HG03196 (cell line): Measurements from ENCODE around the gene CT45A1.
"Not testable (repeated sequence)": the region's sequence is repeated elsewhere in the genome, so short reads cannot be mapped to it uniquely, and the experiment has no call there.

Experiments
- ATAC-seq: cut with Tn5 transposase; IDR thresholded peaks from one replicate; pipeline ENCODE4 v1.9.1; 2021; ENCODE audit not compliant: unreplicated experiment

Gene CT45A1, protein sequence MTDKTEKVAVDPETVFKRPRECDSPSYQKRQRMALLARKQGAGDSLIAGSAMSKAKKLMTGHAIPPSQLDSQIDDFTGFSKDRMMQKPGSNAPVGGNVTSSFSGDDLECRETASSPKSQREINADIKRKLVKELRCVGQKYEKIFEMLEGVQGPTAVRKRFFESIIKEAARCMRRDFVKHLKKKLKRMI

DNA sequence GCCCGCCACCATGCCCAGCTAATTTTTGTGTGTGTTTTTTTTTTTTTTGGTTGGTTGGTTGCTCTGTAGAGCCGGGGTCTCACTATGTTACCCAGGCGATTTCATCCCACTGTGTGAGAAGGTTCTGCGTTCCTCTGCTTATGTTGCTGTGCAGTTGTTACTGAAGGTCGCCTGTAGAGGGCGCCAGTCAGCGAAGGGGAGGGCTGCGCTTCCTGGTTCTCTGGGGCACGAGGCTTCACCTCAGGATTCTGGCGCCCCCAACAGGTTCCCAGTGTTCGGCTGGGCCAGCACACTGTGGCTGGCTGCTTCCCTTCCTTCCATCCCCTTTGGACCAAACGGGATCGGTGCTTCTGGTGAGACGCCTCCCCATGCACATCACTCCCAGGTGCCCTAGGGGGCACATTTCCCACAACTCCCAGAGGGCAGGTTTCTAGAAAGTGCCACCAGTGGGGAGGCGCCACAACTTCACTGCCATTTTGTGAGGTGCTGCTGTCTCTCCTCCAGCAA lies at the start of gene CT45A1:
TSS of gene CT45A1 (plus strand) at position 457 of the 507 bp plus-strand sequence. CDS start 5,302 bp downstream, outside the sequence.
- ATAC-seq = not testable (repeated sequence)

DNA sequence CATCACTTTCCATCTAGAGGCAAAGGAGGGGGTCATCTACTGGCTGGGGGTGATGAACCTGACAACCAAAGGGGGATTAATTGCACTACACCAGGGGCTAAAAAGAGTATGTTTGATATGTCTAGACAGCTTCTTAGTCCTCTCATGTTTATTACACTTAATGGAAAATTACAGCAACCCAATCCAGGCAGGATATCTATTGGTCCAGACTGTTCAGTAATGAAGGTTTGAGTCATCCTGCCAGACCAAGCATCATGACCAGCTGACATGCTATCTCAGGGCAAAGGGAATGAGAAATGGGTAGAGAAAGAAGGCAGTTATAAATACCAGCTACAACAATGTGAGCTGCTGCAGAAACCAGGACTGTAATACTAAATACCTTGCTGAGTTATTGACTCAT lies 40.5 kb upstream of the CT45A1 start:
- ATAC-seq = not testable (repeated sequence)

DNA sequence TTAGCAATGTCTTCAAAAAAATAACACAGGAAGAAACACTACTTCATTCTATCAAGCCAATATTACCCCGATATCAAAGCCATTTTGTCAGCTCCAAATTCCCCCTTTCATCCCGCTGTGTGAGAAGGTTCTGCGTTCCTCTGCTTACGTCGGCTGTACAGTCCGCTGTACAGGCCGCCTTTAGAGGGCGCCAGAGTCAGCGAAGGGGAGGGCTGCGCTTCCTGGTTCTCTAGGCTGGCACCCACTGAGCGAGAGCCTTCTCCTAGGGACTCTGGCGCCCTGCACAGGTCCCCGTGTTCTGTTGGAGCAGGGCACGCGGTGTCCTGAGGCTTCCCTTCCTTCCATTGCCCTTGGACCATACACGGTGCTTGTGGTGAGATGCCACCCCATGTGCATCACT lies 25.3 kb upstream of the CT45A1 start:
- ATAC-seq = no peak

DNA sequence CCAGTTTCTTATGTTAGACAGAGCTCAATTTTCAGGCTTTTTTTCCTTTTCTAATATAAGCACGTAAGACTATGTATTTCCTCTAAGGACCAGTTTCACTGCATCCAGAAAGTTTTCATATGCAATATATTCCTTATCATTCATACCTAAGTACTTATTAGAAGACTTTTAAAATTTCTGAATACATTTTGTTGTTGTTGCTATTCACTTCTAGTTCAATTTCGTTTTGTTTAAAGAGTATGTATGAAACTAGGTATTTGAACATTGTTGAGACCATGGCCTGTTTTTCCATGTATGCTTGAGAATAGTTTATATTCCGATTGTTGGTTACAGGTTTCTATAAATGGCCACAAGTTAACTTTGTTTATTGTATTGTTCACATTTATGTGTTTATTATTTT lies 18.0 kb upstream of the CT45A1 start:
- ATAC-seq = no peak

DNA sequence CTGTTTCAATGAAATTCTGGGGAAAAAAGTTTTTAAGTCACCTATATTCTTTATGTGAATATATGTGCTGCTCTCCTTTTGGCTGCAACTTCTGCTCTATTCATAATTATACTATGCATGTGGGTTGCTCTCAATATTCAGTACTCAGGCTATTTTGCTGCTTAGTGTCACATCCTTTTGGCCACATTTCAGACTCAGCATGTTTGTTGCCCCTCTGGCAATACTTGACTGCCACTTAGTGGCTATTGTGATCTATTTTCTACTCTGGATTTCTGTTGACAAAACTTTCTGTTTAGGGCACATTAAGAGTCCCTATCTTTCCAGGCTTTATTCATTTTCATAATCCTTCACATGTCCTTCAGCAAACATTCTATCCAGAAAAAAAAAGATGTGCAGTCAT lies 15.8 kb upstream of the CT45A1 start:
- ATAC-seq = no peak

DNA sequence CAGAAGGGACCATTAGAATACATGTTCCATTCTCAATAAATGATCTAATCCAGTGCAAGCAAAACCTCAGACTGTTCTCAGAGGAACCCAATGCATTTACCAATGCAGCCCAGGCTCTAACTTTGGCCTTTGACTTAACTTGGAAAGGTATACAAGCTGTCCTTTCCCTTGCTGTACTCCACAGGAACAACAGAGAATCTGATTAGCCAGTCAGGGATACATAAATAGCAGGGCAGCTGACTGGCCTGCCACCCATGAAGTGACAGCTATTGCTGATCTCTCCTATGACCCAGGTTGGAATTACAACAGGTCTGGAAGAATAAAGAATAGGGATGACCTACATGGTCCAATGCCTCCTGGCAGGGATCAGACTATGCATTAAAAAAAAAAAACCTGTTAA lies 14.5 kb upstream of the CT45A1 start:
- ATAC-seq = no peak

DNA sequence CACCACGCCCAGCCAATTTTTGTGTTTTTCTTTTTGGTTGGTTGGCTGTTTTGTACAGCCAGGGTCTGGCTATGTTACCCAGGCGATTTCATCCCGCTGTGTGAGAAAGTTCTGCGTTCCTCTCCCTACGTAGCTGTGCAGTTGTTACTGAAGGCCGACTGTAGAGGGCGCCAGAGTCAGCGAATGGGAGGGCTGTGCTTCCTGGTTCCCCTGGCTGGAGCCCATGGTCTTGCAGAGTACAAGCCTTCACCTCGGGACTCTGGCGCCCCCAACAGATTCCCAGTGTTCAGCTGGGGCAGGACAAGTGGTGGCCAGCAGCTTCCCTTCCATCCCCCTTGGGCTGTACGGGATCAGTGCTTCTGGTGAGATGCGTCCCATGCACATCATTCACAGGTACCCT lies 5.6 kb upstream of the CT45A1 start:
- no peak for ATAC-seq

DNA sequence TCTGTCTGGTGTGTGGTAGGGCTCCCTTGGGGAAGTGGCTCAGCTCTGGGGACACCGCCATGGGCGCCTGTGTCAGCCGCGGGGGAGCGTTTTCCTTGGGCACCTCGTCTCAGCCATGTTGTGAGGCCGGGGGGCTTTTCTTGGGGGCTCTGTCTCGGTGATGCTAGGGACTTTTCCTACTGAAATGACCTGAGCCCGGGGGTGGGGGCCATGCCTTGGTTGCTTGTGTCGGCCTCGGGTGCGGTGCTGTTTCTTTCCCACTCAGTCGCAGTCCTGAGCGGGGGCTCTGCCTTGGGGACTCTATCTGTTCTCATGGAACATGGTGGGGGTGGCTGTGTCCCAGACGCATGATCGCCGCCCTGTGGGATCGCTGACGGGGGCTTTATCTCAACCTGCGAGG lies 356 bp downstream of the CT45A1 start:
- ATAC-seq = no peak

DNA sequence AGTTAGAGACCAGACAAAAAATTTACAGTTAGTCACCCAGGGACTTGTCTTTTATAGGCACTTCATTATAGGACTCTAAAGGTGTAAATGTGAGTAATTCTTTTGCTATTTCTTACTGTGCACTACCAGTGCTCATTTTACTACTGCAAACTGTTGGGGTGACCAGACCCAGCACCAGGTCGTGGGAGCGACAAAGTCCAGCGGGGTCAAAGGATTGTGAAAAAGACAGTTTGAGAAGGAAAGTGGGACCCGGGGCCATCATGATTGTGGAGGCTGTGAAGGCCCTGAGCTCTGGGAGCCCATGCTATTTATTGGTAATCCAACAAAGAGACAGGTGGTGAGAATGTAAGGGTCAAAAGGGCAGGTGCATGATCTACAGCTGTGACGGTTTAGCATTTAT lies 21.2 kb downstream of the CT45A1 start:
- not testable (repeated sequence) for ATAC-seq

DNA sequence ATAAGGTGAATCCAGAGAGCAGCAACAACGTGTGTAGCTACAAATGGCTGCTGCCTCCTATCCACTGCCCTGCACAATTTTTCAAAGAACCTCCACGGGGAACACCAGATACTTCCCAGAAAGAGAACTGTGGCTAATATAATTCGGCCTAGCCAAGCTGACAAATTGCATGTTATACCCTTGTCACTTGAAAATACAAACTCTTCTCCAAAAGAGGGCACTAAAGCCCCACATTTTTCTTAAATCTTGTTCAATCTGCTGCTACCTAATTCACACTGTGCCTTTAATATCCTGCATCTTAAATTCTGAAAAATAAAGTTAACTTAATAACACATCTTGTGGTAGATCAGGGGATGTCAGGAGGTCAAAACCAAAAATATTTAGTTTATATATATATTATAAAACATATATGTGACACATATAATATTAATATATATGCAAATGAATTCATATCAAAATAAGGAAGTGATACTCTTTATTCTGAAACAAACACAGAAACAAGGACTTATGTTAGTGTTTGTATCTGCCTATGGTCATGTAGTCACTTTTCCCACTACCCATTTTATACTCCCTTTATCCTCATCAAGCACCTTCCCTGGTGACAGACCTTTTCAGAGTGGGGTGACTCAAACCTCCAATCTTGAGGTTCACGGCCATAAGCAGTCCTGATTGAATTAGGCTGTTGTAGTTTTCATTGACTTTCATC lies 24.1 kb downstream of the CT45A1 start:
- no peak for ATAC-seq

DNA sequence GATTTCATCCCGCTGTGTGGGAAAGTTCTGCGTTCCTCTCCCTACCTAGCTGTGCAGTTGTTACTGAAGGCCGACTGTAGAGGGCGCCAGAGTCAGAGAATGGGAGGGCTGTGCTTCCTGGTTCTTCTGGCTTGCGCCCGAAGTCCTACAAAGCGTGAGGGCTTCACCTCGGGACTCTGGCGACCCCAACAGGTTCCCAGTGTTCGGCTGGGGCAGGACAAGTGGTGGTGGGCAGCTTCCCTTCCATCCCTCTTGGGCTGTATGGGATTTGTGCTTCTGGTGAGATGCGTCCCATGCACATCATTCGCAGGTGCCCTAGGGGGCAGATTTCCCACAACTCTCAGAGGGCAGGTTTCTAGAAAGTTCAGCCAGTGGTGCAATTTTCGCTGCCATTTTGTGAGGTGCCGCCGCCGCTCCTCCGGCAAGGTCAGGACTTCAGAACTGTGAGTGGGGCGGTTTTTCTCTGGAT lies 27.3 kb downstream of the CT45A1 start:
- no peak for ATAC-seq

DNA sequence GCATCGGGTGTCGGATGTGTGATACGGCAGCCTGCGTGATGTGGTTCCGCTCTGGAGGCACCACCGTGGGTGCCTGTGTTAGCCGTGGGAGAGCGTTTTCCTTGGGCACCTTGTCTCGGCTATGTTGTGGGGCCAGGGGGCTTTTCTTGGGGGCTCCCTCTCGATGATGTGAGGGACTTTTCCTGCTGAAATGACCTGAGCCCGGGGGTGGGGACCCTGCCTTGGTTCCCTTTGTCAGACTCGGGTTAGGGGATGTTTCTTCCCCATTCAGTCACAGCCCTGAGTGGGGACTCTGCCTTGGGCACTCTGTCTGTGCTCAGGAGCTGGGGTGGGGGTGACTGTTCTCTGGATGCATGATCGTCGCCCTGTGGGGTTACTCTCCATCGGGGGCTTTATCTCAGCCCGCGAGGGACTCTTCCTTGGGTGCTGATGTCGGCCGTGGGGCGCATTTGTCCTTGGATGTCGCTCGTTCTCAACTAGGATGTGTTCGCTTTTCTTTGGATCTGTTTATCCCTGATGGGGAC lies 27.8 kb downstream of the CT45A1 start:
- no peak for ATAC-seq

DNA sequence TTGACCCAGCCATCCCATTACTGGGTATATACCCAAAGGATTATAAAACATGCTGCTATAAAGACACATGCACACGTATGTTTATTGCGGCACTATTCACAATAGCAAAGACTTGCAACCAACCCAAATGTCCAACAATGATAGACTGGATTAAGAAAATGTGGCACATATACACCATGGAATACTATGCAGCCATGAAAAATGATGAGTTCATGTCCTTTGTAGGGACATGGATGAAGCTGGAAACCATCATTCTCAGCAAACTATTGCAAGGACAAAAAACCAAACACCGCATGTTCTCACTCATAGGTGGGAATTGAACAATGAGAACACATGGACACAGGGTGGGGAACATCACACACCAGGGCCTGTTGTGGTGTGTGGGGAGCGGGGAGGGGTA lies 31.3 kb downstream of the CT45A1 start:
- ATAC-seq = not testable (repeated sequence)

DNA sequence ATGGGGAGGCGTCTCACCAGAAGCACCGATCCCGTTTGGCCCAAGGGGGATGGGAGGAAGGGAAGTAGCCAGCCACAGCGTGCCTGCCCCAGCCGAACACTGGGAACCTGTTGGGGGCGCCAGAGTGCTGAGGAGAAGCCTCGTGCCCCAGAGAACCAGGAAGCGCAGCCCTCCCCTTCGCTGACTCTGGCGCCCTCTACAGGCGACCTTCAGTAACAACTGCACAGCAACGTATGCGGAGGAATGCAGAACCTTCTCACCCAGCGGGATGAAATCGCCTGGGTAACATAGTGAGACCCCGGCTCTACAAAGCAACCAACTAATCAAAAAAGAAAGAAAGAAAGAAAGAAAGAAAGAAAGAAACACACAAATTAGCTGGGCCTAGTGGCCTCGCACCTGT lies 54.7 kb downstream of the CT45A1 start, which contains the start of gene CT45A3:
TSS of gene CT45A3 (minus strand) at position 101 of the 400 bp plus-strand sequence. CDS start 3,747 bp downstream, outside the sequence.
- ATAC-seq = not testable (repeated sequence)
